Aorta (tissue), 5 donors: ENCODE results near the gene CDH20. TPM values are rescaled to one million over a fixed set of nuclear protein-coding genes. Genes with fewer than 3 reads are reported as not detected.
A peak's percentile ranks its signal among the peaks of the same experiment; 100 is the strongest.

Experiments
- ATAC-seq: fragments of 200-7000 bp; cut with Tn5 transposase; one replicate; pipeline ENCODE4 v1.9.1; 2022; ENCODE audit warnings: moderate library complexity; ENCODE audit not compliant: low FRiP score
- DNase-seq, 2 donors: peaks; one replicate each; pipeline ENCODE4 v3.0.0-alpha.2; 2020
- H3K27ac ChIP-seq, 2 donors: one replicate each; pipeline ENCODE4 v1.5.1; 2013; ENCODE audit warnings: low read length in 2 of 2, mild to moderate bottlenecking in 2 of 2, moderate library complexity in 2 of 2, control low read depth in 1 of 2, inconsistent platforms in 1 of 2, low read depth in 1 of 2
- H3K27me3 ChIP-seq, 2 donors: one replicate each; pipeline ENCODE4 v1.6.1; 2013; ENCODE audit warnings: control low read depth in 1 of 2, low read length in 1 of 2, mild to moderate bottlenecking in 1 of 2, moderate library complexity in 1 of 2; ENCODE audit not compliant: insufficient read depth in 2 of 2, control insufficient read depth in 1 of 2
- H3K36me3 ChIP-seq, 2 donors: one replicate each; pipeline ENCODE4 v1.6.1; 2013; ENCODE audit warnings: control low read depth in 1 of 2, low read length in 1 of 2, mild to moderate bottlenecking in 1 of 2; ENCODE audit not compliant: insufficient read depth in 2 of 2, control insufficient read depth in 1 of 2
- H3K4me1 ChIP-seq, 2 donors: one replicate each; pipeline ENCODE4 v1.6.1; 2013; ENCODE audit warnings: low read length in 2 of 2, control low read depth in 1 of 2, mild to moderate bottlenecking in 1 of 2, moderate library complexity in 1 of 2; ENCODE audit not compliant: insufficient read depth in 2 of 2, control insufficient read depth in 1 of 2
- H3K4me3 ChIP-seq, 2 donors: one replicate each; pipeline ENCODE4 v1.5.1; 2013; ENCODE audit warnings: low read length in 2 of 2, control low read depth in 1 of 2, mild to moderate bottlenecking in 1 of 2
- H3K9me3 ChIP-seq: one replicate; pipeline ENCODE4 v1.6.1; 2013; ENCODE audit warnings: mild to moderate bottlenecking, low read length; ENCODE audit not compliant: control insufficient read depth
- WGBS, 2 donors: extraction: QIAGEN DNeasy Blood & Tissue Kit; methylation state at CpG; one replicate each; pipeline ENCODE4 v1.1.7; 2013; 5-methylcytosine and 5-hydroxymethylcytosine counted together
- intact Hi-C, 2 donors: fragments of 100-400 bp; cut with DNase I; formaldehyde crosslinking; loops; one replicate each; pipeline versions ENCODE4 v1.14.2 to v1.15.0; 2022
- polyA plus RNA-seq, 2 donors: library from polyadenylated mRNA; stranded (reverse); fragments of 200-250 nt; gene quantifications; one replicate each; pipeline ENCODE4 v1.2.3, GENCODE V29; 2013
- total RNA-seq, 2 donors: library from RNA; stranded (reverse); fragmentation: NEBNext Ultra II Directional; extraction: Animal tissue kit (Norgen Biotek cat#: 25700); gene quantifications; one replicate each; pipeline ENCODE4 v1.2.1, GENCODE V29; 2021
- donor health status: healthy with polysubstance abuse.
- donor health status: Bipolar disorder and iron deficiency.
- donor health status: DM: no; HTN: no; CAD: no.
- donor health status: DM: no; HTN: no; CAD: no.
- donor health status: DM: yes; HTN: yes; CAD: no.

Gene CDH20
- total and polyA plus RNA-seq, 4 donors, result 0.10 TPM; not detected in 3

DNA sequence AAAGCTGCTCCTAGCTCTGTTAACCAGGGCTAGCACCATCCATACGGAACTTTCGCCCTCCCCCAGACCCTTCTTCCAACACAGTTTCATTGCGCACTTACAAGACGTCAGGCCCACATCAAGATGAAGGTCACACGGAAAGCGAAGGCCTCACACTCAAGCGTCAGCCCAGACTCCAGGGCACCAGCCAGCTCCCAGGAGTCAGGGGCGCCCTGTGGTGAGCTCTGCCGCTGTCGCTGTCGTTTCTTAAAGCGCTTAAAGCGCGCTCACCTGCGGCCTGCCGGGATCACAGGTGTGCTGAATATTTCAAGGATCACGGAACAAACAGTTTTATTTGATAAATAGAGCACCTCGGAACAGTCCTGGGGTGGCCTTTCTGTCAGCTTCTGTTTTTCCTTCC lies 163.1 kb downstream of the CDH20 start:
- H3K27ac ChIP-seq, result no peak overlapping the region
- DNase-seq (no peak), ATAC-seq (no peak)
- H3K36me3 ChIP-seq, result no peaks in the 10 kb centered on the region
- H3K9me3 ChIP-seq, result no peaks in the 10 kb centered on the region
- intact Hi-C loops, result no loop called here
- H3K27me3 ChIP-seq, result peaks cover 0 to 1% of the 10 kb centered on the region in 2 donors
- 62 to 69% methylated on average over 18 of the region's 18 CpGs for WGBS, 2 donors
- no peak overlapping the region for H3K4me3 ChIP-seq
- no peaks in the 10 kb centered on the region for H3K4me1 ChIP-seq

DNA sequence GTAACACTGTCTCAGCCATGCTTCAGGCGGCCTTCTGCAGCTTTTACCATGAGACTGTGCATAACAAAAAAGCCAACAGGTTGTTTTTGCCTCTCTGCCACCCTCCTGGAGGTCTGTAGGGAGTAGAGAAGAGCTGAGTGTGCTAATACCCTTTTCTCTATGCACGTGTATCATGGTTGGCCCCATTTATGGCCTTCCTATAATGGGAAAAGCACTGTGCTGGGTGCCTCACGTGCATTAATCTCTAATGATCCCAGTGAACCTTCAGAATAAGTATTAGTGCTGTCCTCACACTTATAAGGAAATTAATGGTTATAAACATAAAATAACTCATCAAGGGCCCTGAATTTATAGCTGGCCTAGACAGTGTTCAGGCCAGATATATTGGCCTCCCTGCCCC lies 164.2 kb downstream of the CDH20 start:
- intact Hi-C loops, result no loop called here
- Histone ChIP-seq H3K36me3 (no peaks in the 10 kb centered on the region), H3K4me3 (no peak overlapping the region), H3K4me1 (no peaks in the 10 kb centered on the region), H3K9me3 (no peaks in the 10 kb centered on the region), H3K27ac (no peak overlapping the region), H3K27me3 (peaks cover 0 to 1% of the 10 kb centered on the region in 2 donors)
- ATAC-seq (no peak), DNase-seq (no peak)
- 86 to 87% methylated on average over 3 of the region's 3 CpGs for WGBS, 2 donors

DNA sequence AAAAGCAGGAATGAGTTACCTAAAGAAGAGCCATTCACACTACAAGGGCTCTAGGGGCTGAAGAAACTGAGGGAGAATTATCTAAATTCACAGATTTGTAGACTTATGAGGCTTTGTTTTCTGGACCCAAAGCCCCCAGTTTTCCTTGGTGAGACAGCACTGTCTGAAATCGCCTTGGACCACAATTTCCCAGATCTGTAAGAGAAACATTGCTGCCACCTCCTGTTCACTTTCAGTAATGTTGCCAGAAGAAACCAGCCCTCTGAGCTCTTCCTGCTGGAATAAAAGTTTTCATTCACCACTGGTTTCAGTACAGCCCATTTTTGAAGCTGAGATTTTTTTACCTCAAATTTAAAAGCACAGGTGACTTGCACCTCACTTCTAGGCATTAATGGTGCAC lies 169.2 kb downstream of the CDH20 start:
- ATAC-seq (peak; percentile 73), DNase-seq (no peak)
- Histone ChIP-seq H3K9me3 (no peaks in the 10 kb centered on the region), H3K4me3 (no peak overlapping the region), H3K4me1 (no peaks in the 10 kb centered on the region), H3K27me3 (no peaks in the 10 kb centered on the region), H3K27ac (no peak overlapping the region), H3K36me3 (no peaks in the 10 kb centered on the region)
- WGBS, 2 donors, result 10 to 12% methylated on average over 1 of the region's 1 CpG
- intact Hi-C loops, result loop anchor here (2.0 to 10.0 kb wide), 3 partner anchors 418 to 818 kb away; no protein-coding TSS in a partner anchor

DNA sequence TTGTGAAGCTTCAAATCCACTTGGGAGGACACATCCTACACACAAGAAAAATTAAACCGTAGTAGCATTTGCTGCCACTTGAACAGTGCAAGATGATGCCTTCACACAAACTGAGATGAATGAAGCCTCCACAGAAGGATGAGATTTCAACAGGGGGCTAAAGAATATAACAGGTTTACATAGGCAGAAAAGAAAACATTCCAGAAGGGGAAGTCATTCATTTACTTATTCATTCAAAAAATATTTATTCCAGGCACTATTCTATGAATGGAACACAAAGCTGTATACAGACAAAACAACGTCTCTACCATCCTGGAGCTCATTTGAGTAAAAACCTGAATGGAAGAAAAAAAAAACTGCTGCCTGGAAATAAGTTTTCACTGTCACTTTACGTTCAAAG lies 170.5 kb downstream of the CDH20 start:
- ATAC-seq, result no peak
- no peak overlapping the region for H3K4me3 ChIP-seq
- no peak overlapping the region for H3K27ac ChIP-seq
- no peaks in the 10 kb centered on the region for H3K4me1 ChIP-seq
- no peak for DNase-seq
- no peaks in the 10 kb centered on the region for H3K27me3 ChIP-seq
- no peaks in the 10 kb centered on the region for H3K9me3 ChIP-seq
- intact Hi-C loops, result loop anchor here (2.0 to 10.0 kb wide), 3 partner anchors 419 to 819 kb away; no protein-coding TSS in a partner anchor
- WGBS, 2 donors, result 24 to 36% methylated on average over 3 of the region's 3 CpGs
- no peaks in the 10 kb centered on the region for H3K36me3 ChIP-seq

DNA sequence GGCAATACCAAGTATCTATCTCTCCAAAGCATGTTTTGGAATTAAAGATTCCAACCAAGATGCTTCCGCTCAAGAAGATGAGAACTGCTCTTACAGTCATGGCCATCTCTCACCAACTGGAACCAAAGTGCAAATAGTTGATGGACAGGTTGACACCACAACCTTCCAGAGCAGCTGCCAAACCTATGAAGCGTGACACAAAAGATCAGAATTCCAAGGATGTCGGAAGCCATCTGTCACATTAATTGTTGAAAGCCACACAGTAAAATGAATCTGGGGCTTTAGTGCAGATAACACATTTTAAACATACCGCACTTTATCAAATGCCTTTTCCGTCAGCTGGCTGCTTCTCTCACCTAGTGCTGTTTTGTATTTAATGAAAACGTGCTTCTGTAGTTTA lies 195.7 kb downstream of the CDH20 start:
- H3K27me3 ChIP-seq, result no peaks in the 10 kb centered on the region
- WGBS, 2 donors, result 55 to 64% methylated on average over 6 of the region's 6 CpGs
- no peaks in the 10 kb centered on the region for H3K36me3 ChIP-seq
- DNase-seq (no peak), ATAC-seq (no peak)
- H3K27ac ChIP-seq, result no peak overlapping the region
- H3K9me3 ChIP-seq, result peaks cover 1% of the 10 kb centered on the region
- intact Hi-C loops, result no loop called here
- H3K4me3 ChIP-seq, result no peak overlapping the region
- H3K4me1 ChIP-seq, result no peaks in the 10 kb centered on the region

- Histone ChIP-seq H3K9me3 (peaks cover 1% of the 10 kb centered on the region), H3K36me3 (no peaks in the 10 kb centered on the region), H3K4me3 (no peak overlapping the region), H3K27me3 (no peaks in the 10 kb centered on the region), H3K4me1 (no peaks in the 10 kb centered on the region), H3K27ac (no peak overlapping the region)
- DNase-seq (no peak), ATAC-seq (no peak)
- intact Hi-C loops, result no loop called here
- 80 to 81% methylated on average over 4 of the region's 4 CpGs for WGBS, 2 donors
Observed at GRCh38 chr18:61530681-61531080, 197.5 kb downstream of the CDH20 start.

DNA sequence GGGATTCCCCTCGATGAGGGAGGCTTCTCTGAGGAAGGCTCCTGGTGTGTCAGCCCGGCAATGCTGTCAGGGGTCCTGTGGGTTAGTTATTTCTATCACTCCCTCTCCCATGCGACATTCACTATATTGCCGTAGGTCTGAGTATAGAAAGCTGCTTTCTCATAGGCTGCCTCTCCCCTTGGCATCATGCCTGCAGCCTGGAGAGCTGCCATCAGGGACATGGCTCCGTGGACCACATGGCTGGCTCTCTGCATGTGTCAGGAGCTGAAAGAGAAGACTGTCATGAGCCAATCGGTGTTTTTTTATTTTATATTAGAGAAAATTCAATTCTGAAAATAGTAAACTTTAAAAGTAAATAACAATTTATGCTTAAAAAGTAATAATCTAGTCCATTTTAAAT lies 198.0 kb downstream of the CDH20 start:
- Histone ChIP-seq H3K36me3 (no peaks in the 10 kb centered on the region), H3K4me1 (no peaks in the 10 kb centered on the region), H3K27me3 (no peaks in the 10 kb centered on the region), H3K4me3 (no peak overlapping the region), H3K9me3 (peaks cover 1% of the 10 kb centered on the region), H3K27ac (no peak overlapping the region)
- 47 to 52% methylated on average over 6 of the region's 6 CpGs for WGBS, 2 donors
- intact Hi-C loops, result no loop called here
- no peak for DNase-seq
- no peak for ATAC-seq

DNA sequence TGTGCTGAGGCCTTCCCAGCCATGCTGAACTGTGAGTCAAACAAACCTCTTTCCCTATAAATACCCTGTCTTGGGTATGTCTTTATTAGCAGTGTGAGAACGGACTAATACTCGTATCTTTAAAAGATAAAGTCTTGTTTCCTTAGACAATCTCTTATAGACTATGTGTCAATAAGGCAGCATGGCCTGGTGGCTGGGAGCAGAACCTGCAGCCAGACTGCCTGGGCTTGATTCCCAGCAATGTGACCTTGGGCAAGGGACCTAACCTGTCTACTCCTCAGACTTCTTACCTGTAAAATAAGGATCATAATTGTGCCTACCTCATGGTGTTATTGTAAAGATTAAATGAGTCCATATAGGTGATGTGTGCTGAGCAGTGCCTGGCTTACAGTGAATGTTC lies 198.7 kb downstream of the CDH20 start:
- intact Hi-C loops, result no loop called here
- WGBS, 2 donors, result 59 to 60% methylated on average over 2 of the region's 2 CpGs
- H3K9me3 ChIP-seq, result peaks cover 1% of the 10 kb centered on the region
- no peaks in the 10 kb centered on the region for H3K36me3 ChIP-seq
- H3K27ac ChIP-seq, result no peak overlapping the region
- H3K27me3 ChIP-seq, result no peaks in the 10 kb centered on the region
- ATAC-seq, result no peak
- H3K4me3 ChIP-seq, result no peak overlapping the region
- H3K4me1 ChIP-seq, result no peaks in the 10 kb centered on the region
- DNase-seq, result no peak

DNA sequence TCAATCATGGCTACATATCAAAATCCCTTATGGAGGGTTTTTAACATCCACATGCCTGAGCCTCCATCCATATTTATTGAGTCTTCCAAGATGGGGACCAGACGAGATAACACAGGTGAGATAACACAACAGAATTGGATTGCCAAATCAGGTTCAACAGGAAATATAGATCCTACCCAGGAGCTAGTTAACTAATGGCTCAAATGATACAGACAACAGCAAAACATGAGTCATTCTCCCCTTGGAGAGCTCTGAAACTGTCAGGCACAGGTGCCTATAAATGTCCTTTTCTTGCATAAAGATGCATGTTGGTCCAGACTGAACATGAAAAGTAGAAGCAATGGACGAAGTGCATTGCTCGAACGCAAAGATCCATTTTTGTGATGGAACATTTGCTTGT lies 202.2 kb downstream of the CDH20 start:
- Histone ChIP-seq H3K36me3 (no peaks in the 10 kb centered on the region), H3K4me1 (no peaks in the 10 kb centered on the region), H3K4me3 (no peak overlapping the region), H3K9me3 (no peaks in the 10 kb centered on the region), H3K27me3 (no peaks in the 10 kb centered on the region), H3K27ac (no peak overlapping the region)
- ATAC-seq (no peak), DNase-seq (no peak)
- intact Hi-C loops, result no loop called here
- 90 to 95% methylated on average over 4 of the region's 4 CpGs for WGBS, 2 donors
